Heart left ventricle (tissue), 13 donors: ENCODE data around the gene ASB10.

Experiments used
- POLR2A ChIP-seq, 2 donors: fragments of 450-650 bp; IDR thresholded peaks; one replicate each; pipeline ENCODE4 v1.6.1; 2017; ENCODE audit warnings: antibody characterized with exemption in 2 of 2, mild to moderate bottlenecking in 2 of 2, moderate library complexity in 2 of 2
- TF ChIP-seq, protein P1 (sequence below), 12 donors: fragments of 200-600 bp; sonication (generic) in 4 of 12; IDR thresholded peaks; one replicate each; pipeline versions ENCODE4 v1.5.0 to v1.8.0; 2018 to 2022; ENCODE audit warnings: antibody characterized with exemption in 12 of 12, mild to moderate bottlenecking in 5 of 12
- donor health status: ischemic (EF 13 %, LVEDD 7.1; RV severe dilation, severe dysfunction).
- donor health status: DM: no; HTN: yes; CAD: no.
- donor health status: DM: no; HTN: no; CAD: no.
- donor health status: ischemic (EF 25% LVEDD 6.9; RV normal size, moderate dysfunction).
- donor health status: ischemic (EF 25% LVEDD 5.7; RV mildly dilated, moderate dysfunction).
- donor health status: ischemic (EF 35%, LVEDD 5.7; RV mildly dilated, moderate dysfunction).
- donor health status: nonischemic (EF 11% LVEDD 7.7; RV severe dilation, severe dysfunction).
- donor health status: DM: yes; HTN: yes; CAD: no.
- donor health status: PGD.
- donor health status: ischemic (EF 29% LVEDD 5.4; RV normal size, mild dysfunction).
- donor health status: nonischemic (EF 23%, LVEDD 6.1; RV moderate dilation, normal function).

DNA sequence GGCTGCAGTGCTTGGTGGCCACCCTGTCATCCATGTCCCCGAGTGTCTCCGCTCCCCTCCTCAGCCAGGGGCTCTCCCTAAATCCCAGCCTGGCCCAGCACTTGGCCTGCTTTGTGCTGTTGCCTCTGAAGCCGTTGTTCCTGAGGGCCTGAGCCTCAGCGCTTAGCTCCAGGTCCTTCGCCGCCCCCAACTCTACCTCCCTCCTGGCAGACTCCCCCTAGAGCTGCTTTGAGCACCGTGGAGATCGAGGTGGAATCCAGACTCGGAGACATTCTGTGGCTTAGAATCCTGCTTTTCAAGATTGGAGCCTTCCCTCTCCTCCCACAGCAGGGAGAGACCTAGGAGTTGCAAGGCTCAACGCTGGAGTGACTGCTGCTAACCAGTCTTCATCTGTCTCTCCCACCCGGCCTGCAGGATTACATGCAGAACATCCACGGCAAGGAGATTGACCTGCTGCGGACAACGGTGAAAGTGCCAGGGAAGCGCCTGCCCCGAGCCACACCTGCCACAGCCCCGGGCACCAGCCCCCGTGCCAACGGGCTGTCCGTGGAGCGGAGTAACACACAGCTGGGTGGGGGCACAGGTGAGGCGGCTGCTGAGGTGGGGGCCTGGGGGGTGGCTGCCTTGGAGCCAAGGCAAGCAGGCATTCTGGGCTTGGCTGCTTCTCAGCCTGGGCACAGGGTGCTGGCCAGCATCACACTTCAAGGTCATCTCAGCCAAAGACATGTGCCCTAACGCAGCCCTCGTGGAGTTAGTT, 52.9 kb downstream of the ASB10 start:
- TF ChIP-seq, protein P1, sequence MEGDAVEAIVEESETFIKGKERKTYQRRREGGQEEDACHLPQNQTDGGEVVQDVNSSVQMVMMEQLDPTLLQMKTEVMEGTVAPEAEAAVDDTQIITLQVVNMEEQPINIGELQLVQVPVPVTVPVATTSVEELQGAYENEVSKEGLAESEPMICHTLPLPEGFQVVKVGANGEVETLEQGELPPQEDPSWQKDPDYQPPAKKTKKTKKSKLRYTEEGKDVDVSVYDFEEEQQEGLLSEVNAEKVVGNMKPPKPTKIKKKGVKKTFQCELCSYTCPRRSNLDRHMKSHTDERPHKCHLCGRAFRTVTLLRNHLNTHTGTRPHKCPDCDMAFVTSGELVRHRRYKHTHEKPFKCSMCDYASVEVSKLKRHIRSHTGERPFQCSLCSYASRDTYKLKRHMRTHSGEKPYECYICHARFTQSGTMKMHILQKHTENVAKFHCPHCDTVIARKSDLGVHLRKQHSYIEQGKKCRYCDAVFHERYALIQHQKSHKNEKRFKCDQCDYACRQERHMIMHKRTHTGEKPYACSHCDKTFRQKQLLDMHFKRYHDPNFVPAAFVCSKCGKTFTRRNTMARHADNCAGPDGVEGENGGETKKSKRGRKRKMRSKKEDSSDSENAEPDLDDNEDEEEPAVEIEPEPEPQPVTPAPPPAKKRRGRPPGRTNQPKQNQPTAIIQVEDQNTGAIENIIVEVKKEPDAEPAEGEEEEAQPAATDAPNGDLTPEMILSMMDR (IDR thresholded peaks at IDR 0.05): no peak
- TF ChIP-seq POLR2A (IDR thresholded peaks at IDR 0.05): no peak
